ENCODE measurements around the gene AAK1. TPM values are rescaled to one million over a fixed set of nuclear protein-coding genes. Genes with fewer than 3 reads are reported as not detected.

The AAK1 gene
- total RNA-seq, 4 donors from 2014 or later, result 15.5 to 28.1 (median 24.4) TPM

DNA sequence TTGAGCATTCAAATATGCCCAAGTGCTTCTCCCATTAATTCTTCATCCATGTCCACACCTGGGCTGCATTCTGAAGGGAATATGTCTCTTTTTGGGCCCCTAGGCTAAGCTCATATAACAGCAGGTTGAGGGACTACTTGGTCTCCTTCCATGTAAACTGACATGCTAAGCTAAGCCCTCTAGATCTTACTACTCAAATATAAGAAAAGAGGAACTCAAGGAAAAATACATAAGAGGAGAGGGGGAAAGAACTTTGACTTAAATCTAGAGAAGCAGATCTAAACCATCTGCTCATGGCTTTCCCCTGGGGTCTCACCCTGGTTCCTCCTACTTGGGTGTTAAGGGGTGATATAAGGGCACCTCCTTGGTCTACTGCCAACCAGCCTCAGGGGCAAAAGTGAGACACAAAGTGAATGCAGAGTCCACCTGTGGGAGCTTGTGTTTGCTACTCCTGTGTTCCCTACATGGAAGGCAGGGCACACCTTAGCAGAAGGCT, 186.5 kb downstream of the AAK1 start:
- H3K4me3 ChIP-seq (ENCODE audit: low read depth, poor library complexity, severe bottlenecking), result no peak overlapping the region
- no peak for DNase-seq (ENCODE audit: low spot score in 2 of 2)
- intact Hi-C loops (cut with DNase I; ENCODE audit: low total_unique reads), result no loop called here
- no peak for TF ChIP-seq POLR2A (IDR thresholded peaks at IDR 0.05)
- TF ChIP-seq, protein P1, sequence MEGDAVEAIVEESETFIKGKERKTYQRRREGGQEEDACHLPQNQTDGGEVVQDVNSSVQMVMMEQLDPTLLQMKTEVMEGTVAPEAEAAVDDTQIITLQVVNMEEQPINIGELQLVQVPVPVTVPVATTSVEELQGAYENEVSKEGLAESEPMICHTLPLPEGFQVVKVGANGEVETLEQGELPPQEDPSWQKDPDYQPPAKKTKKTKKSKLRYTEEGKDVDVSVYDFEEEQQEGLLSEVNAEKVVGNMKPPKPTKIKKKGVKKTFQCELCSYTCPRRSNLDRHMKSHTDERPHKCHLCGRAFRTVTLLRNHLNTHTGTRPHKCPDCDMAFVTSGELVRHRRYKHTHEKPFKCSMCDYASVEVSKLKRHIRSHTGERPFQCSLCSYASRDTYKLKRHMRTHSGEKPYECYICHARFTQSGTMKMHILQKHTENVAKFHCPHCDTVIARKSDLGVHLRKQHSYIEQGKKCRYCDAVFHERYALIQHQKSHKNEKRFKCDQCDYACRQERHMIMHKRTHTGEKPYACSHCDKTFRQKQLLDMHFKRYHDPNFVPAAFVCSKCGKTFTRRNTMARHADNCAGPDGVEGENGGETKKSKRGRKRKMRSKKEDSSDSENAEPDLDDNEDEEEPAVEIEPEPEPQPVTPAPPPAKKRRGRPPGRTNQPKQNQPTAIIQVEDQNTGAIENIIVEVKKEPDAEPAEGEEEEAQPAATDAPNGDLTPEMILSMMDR (IDR thresholded peaks at IDR 0.05), result no peak

DNA sequence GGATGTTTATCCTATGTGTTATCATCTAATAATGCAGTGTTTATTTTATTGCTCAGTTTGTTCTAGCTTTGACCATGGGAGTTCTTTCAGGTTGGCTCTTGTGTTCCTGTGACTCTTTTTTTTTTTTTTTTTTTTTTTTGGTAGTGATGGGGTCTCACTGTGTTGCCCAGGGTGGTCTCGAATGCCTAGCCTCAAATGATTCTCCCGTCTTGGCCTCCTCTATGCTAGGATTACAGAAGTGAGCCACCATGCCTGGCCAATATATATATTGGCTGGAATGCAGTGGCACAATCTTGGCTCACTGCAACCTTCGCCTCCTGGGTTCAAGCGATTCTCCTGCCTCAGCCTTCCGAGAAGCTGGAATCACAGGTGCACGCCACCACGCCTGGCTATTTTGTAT, 187.4 kb downstream of the AAK1 start:
- WGBS, 2 donors, result 97 to 98% methylated on average over 7 of the region's 7 CpGs
- intact Hi-C loops (cut with DNase I; ENCODE audit: low total_unique reads), result no loop called here
- DNase-seq (ENCODE audit: low spot score in 2 of 2), result no peak
- TF ChIP-seq, protein P1 (IDR thresholded peaks at IDR 0.05), result no peak
- no peak for TF ChIP-seq POLR2A (IDR thresholded peaks at IDR 0.05)
- H3K4me3 ChIP-seq (ENCODE audit: low read depth, poor library complexity, severe bottlenecking), result no peak overlapping the region

DNA sequence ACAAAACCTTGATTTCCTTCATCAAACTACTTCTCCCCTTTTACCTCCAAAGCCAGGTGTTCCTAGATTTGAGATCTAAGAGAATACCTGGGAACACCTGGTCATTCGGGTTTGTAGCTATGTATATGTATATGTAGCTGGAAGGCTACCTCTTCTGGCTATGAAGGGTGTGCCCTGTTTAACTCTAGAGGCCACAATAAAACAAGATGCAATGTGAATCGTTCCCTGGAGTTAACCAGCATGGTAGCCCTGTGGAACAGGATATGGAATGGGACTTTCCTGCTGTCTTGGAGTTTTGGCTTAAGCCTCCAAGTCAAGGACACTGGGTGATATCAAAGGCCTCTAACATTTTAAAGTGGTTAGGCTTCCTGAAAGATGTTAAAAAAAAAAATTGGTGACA, 188.6 kb downstream of the AAK1 start:
- TF ChIP-seq, protein P1 (IDR thresholded peaks at IDR 0.05), result no peak
- TF ChIP-seq POLR2A (IDR thresholded peaks at IDR 0.05), result no peak
- WGBS, 2 donors, result 83 to 84% methylated on average over 2 of the region's 2 CpGs
- no peak overlapping the region for H3K4me3 ChIP-seq (ENCODE audit: low read depth, poor library complexity, severe bottlenecking)
- DNase-seq (ENCODE audit: low spot score in 2 of 2), result no peak
- intact Hi-C loops (cut with DNase I; ENCODE audit: low total_unique reads), result no loop called here

DNA sequence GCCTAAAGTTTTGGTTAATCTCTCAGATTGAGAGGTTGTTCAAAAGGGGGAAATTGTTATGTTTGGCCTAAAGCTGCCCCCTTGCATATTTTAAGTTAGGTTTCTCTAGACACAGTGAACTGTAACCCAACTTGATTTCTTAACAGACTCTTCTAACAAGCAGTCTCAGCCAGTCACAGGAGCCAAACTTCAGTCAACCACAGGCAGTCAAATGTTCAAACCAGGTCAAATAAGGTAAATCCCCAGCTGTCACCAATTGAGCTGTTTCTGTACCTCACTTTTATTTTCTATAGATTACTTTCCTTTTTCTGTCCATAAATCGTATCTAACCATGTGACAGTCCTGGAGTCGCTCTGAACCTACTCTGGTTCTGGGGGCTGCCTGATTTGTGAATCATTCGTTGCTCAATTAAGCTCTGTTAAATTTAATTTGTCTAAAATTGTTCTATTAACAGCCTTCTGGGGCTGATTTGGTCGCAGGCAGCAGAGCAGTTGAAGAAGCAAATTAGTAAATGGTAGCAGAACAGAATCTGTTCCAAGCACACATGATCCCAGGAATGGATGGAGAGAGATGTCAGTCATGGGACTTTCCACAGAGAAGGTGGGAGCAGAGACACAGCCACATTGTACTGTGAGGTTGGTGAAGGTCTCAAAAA, 189.9 kb downstream of the AAK1 start:
- DNase-seq (ENCODE audit: low spot score in 2 of 2), result no peak
- TF ChIP-seq POLR2A (IDR thresholded peaks at IDR 0.05), result no peak
- TF ChIP-seq, protein P1 (IDR thresholded peaks at IDR 0.05), result no peak
- intact Hi-C loops (cut with DNase I; ENCODE audit: low total_unique reads), result no loop called here
- 75 to 76% methylated on average over 4 of the region's 4 CpGs for WGBS, 2 donors
- H3K4me3 ChIP-seq (ENCODE audit: low read depth, poor library complexity, severe bottlenecking), result no peak overlapping the region

DNA sequence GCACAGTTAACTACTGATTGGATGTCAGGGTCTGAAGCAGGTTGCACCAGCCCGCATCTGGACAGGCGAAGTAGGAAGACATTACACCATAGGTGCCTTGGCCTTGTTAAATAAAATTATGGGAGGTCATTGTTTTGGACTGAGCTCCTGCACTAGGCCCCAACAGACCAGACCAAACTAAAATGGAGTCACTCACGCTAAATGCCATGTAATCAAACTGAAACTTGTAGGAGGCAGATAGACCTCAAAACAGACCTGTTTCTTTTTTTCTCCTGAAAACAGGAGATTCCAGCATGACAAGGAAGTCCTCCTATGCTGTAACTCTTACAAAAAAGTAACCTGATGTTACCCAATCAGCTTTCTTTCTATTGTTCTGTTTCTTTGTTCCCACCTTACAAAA, 190.9 kb downstream of the AAK1 start:
- intact Hi-C loops (cut with DNase I; ENCODE audit: low total_unique reads), result no loop called here
- 97 to 99% methylated on average over 3 of the region's 3 CpGs for WGBS, 2 donors
- no peak for DNase-seq (ENCODE audit: low spot score in 2 of 2)
- no peak overlapping the region for H3K4me3 ChIP-seq (ENCODE audit: low read depth, poor library complexity, severe bottlenecking)
- no peak for TF ChIP-seq POLR2A (IDR thresholded peaks at IDR 0.05)
- TF ChIP-seq, protein P1 (IDR thresholded peaks at IDR 0.05), result no peak

All from lower leg skin (tissue), 4 donors.